SK-N-DZ (cell line): ENCODE data around the gene CSGALNACT2.

Source experiments
- DNase-seq: peaks from one replicate; pipeline ENCODE4 v3.0.0-alpha.2; 2015; ENCODE audit warnings: low spot score

CSGALNACT2 gene

GRCh38 chr10:43111921-43112607 lies 26.2 kb upstream of the CSGALNACT2 start:
- no peak for DNase-seq

DNA sequence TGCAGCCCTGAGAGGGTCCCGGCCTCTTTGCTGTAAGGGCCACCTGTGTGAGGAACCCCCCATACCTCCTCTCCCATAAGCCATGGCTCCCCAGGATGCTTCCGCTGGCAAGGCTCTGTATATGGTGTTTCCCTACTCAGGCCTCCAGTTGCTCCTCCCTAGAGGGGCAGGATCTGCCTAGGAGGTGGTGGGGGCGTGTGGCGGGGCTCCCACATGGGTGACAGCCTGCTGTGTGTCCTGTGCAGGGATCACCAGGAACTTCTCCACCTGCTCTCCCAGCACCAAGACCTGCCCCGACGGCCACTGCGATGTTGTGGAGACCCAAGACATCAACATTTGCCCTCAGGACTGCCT lies 25.7 kb upstream of the CSGALNACT2 start:
- no peak for DNase-seq

- DNase-seq: no peak
These were observed 24.8 kb upstream of the CSGALNACT2 start for GRCh38 chr10:43113201-43114087.

DNA sequence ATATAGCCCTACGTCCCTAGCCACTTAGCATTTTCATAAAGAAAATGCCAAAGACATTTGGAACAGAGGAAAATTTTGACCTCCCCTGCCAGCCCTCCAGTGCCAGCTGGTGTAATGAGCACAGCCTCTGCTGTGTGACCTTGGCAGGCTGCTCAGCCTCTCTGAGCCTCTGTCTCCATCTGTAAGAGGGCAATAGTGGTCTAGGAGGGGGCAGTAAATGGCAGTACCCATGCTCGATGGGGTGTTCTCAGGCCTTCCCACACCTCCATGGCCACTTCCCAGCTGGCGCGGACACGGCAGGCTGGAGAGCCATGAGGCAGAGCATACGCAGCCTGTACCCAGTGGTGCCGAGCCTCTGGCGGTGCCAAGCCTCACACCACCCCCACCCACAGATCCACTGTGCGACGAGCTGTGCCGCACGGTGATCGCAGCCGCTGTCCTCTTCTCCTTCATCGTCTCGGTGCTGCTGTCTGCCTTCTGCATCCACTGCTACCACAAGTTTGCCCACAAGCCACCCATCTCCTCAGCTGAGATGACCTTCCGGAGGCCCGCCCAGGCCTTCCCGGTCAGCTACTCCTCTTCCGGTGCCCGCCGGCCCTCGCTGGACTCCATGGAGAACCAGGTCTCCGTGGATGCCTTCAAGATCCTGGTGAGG lies 24.0 kb upstream of the CSGALNACT2 start:
- DNase-seq: no peak

GRCh38 chr10:43114743-43115611 lies 23.3 kb upstream of the CSGALNACT2 start:
- DNase-seq: no peak

DNA sequence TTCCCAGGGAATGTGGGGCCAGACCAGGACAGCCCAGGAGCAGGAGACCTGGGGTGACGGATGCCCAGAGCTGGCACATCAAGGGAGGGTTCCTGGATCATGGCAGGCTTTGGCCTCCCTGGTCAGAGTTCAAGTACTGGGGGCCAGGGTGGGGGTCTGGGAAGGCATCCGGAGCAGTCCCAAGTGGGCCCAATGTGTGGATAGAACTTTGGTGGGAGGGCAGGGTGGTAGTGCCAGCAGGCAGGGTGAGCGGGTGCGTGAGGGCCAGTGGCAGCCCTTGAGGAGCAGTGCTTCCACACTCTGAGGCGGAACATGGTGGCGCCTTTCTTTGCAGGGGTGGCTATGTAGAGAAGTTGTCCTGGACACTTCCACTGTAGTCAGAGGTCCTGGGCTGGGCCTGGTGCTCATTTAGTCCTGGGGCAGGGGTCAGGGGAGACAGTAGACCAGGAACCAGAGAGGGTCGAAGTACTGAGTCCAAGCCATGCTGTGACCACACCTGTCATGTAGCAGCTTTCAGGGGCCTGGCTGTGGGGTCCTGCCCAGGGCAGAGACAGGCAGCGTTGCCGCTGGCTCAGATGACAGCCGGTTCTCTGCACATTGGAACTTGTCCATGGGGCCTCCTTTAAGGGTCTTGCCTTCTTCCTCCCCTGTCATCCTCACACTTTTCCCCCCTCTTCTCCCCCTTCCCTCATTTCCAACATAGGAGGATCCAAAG lies 22.2 kb upstream of the CSGALNACT2 start:
- DNase-seq: no peak

DNA sequence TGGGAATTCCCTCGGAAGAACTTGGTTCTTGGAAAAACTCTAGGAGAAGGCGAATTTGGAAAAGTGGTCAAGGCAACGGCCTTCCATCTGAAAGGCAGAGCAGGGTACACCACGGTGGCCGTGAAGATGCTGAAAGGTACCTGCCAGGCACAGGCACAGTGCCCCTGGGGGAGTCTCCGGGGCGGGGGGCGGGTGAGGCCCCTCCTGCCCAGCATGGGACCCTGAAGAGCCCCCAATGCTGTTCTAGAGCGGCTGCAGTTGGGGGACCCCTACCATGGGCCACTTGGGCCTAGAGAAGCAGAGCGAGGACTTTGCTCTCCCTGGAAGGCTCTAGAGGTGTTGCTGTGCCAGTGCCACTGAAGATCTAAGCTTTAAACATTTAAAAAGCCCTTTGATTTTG lies 21.6 kb upstream of the CSGALNACT2 start:
- no peak for DNase-seq

GRCh38 chr10:43117031-43117776 lies 21.0 kb upstream of the CSGALNACT2 start:
- DNase-seq: no peak

DNA sequence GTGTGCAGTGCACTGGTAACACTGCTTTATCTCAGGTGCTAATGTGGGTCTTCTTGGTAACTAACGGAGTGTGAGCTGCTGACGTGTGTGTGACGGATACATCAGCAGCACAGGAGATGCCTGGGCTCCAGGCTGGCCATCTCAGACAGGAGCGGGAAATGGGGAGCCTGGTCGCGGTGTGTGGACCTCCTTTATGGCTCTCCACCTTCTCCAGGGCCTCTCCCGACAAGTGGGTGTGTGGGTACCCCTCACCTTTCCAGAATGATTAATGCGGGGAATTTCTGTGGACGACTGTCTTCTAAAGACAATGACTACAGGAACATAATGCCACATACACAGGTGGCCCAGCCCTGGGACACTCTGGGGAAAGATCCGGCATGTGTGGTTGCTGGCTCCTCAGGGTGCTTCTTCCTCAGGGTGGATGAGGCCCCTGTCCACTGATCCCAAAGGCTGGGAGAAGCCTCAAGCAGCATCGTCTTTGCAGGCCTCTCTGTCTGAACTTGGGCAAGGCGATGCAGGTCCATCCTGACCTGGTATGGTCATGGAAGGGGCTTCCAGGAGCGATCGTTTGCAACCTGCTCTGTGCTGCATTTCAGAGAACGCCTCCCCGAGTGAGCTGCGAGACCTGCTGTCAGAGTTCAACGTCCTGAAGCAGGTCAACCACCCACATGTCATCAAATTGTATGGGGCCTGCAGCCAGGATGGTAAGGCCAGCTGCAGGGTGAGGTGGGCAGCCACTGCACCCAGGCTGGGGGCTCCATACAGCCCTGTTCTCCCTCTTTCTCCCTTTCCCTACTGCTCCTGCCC lies 20.3 kb upstream of the CSGALNACT2 start:
- DNase-seq: no peak

DNA sequence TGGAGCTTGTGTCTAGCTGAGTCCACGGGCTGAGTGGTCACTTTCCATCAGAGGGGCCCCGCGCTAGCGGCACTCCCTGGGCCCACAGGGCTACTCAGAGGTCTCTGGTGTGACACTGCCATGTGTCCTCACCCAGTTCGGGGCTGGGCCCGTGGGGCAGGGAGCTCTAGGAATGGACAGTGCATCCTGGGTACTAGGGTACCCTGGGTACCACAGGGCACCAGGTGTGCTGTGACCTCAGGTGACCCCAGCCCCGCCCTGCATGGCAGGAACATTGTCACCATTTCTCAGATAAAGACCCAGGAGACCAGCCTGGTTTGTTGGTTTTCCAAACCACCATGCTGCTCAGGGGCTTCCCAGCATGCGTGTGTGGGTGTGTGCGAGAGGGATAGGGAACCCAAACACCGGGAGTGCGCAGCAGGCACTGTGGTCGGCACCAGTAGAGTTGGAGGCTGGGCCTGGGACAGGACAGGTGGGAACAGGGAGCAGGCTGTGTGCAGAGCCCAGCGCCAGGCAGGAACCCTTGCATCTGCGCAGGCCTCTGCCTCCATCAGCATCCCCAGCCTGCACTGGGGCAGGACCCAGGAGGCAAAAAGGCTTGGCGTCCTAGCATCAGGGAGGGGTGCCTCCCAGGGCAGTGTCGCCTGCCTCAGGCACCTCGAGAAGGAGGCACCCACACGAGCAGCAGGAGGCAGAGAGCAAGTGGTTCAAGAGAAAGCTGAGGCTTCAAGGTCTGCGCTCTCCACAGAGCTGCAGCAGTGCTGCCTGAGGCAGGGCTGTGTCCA lies 19.4 kb upstream of the CSGALNACT2 start:
- no peak for DNase-seq

GRCh38 chr10:43119416-43120115 lies 18.7 kb upstream of the CSGALNACT2 start:
- no peak for DNase-seq

- DNase-seq: no peak
These were observed 17.9 kb upstream of the CSGALNACT2 start for GRCh38 chr10:43120116-43120928.

DNA sequence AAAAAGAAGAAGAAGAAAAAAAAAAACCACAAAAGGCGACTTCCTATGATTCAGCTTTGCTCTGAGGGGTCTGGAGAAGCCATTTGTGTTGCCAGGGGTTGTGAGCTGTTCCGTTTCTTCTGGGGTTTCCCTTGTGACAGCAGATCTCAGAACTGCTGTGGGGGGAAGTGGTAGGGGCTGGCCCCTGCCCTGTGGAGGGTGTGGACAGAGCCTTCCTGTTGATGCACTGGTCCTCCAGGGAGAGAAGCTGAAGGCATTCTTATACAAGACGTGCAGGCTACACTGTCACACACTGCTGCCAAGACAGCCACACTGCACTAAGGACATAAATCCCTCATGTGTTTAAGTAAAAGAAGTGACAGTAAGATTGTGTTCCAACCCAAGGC lies 17.3 kb upstream of the CSGALNACT2 start:
- DNase-seq: no peak

- DNase-seq: no peak
These were observed 16.8 kb upstream of the CSGALNACT2 start for GRCh38 chr10:43121444-43121843.

DNA sequence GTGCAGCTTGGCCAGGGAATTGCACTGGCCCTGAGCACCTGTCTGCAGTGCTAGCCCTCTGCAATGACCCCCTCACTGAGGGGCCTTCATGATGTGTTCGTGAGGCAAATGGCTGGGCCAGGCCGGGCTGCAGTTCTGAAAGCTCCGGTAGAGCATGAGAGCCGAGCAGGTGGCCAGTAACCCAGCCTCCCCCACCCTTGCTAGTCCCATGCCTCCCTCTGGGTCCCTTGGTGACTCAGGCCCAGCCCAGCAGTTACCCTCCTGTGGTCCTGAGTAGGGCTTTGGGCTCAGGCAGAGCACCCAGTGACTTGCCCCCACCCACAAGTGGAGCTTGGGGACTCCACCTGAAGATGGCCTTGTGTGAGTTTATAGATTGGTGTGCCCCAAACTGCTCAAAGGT lies 16.1 kb upstream of the CSGALNACT2 start:
- no peak for DNase-seq

- no peak for DNase-seq
These were observed 15.4 kb upstream of the CSGALNACT2 start for GRCh38 chr10:43122826-43123225.
